Measurements from ENCODE around the gene RHBDF2.

DNA sequence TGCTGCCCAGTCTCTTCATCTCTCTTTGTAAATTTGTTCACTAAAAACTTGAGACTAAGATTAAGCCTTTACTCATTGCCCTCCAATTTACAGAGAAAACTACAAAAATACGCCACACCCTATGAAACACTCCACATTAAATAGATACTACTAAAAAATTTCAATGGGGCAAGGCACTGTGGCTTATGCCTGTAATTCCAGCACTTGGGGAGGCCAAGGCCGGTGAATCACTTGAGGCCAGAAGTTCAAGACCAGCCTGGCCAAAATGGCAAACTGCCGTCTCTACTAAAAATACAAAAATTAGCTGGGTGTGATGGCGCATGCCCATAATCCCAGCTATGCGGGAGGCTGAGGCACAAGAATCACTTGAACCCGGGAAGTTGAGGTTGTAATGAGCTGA is 52.1 kb downstream of the RHBDF2 start:
- TF ChIP-seq, protein P1, sequence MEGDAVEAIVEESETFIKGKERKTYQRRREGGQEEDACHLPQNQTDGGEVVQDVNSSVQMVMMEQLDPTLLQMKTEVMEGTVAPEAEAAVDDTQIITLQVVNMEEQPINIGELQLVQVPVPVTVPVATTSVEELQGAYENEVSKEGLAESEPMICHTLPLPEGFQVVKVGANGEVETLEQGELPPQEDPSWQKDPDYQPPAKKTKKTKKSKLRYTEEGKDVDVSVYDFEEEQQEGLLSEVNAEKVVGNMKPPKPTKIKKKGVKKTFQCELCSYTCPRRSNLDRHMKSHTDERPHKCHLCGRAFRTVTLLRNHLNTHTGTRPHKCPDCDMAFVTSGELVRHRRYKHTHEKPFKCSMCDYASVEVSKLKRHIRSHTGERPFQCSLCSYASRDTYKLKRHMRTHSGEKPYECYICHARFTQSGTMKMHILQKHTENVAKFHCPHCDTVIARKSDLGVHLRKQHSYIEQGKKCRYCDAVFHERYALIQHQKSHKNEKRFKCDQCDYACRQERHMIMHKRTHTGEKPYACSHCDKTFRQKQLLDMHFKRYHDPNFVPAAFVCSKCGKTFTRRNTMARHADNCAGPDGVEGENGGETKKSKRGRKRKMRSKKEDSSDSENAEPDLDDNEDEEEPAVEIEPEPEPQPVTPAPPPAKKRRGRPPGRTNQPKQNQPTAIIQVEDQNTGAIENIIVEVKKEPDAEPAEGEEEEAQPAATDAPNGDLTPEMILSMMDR (conservative IDR thresholded peaks at IDR 0.05; ENCODE audit: low read length) = no peak
- TF ChIP-seq EZH2phosphoT487 (IDR thresholded peaks at IDR 0.05; ENCODE audit: borderline replicate concordance, low read depth, low read length) = no peak
